NB4 (cell line): ENCODE measurements around the gene MISP.
A peak's percentile ranks its signal among the peaks of the same experiment; 100 is the strongest.

Source experiments
- DNase-seq: peaks from one replicate; pipeline ENCODE4 v3.0.0; 2010; ENCODE audit warnings: low read depth
- H3K4me3 ChIP-seq: one replicate; pipeline ENCODE4 v1.5.1; 2011; ENCODE audit warnings: mild to moderate bottlenecking, low read depth, low read length, moderate library complexity
- MYC ChIP-seq: IDR thresholded peaks from 2 replicates; pipeline ENCODE4 v1.6.1; 2011; ENCODE audit warnings: low read depth, low read length
- POLR2A ChIP-seq: IDR thresholded peaks from 2 replicates; pipeline ENCODE4 v1.6.1; 2011; ENCODE audit warnings: mild to moderate bottlenecking; ENCODE audit not compliant: insufficient read length; ENCODE audit errors: extremely low read depth
- TF ChIP-seq, protein P1 (sequence below): IDR thresholded peaks from 2 replicates; pipeline ENCODE4 v1.6.1; 2011; ENCODE audit warnings: low read depth, low read length
- TF ChIP-seq, protein P2 (sequence below): IDR thresholded peaks from one replicate; pipeline ENCODE4 v1.5.1; 2012; ENCODE audit warnings: low read depth, low read length

Gene MISP

DNA sequence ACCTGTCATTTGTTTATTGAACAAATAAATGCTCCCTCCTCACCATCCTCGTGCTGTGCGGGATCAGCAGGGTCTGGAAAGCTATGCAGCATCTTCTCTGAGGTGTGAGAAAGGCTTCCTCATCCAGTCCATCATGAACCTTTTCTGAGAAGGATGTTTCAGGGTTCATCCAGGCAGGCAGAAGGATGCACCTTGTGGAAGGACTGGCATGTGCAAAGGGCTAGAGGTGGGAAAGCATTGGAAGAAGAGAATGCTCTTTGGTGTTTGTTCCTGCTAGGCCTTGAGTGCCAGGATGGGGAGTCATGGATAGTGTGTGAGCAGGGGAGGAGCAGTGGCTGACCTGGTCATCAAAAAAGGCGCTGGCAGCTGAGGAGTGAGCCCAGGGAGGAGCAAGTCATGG is 35.6 kb upstream of the MISP start:
- H3K4me3 ChIP-seq = no peak overlapping the region
- DNase-seq = no peak
- TF ChIP-seq MYC (no peak), POLR2A (no peak)
- TF ChIP-seq, protein P1, sequence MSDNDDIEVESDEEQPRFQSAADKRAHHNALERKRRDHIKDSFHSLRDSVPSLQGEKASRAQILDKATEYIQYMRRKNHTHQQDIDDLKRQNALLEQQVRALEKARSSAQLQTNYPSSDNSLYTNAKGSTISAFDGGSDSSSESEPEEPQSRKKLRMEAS = no peak
- TF ChIP-seq, protein P2, sequence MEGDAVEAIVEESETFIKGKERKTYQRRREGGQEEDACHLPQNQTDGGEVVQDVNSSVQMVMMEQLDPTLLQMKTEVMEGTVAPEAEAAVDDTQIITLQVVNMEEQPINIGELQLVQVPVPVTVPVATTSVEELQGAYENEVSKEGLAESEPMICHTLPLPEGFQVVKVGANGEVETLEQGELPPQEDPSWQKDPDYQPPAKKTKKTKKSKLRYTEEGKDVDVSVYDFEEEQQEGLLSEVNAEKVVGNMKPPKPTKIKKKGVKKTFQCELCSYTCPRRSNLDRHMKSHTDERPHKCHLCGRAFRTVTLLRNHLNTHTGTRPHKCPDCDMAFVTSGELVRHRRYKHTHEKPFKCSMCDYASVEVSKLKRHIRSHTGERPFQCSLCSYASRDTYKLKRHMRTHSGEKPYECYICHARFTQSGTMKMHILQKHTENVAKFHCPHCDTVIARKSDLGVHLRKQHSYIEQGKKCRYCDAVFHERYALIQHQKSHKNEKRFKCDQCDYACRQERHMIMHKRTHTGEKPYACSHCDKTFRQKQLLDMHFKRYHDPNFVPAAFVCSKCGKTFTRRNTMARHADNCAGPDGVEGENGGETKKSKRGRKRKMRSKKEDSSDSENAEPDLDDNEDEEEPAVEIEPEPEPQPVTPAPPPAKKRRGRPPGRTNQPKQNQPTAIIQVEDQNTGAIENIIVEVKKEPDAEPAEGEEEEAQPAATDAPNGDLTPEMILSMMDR = no peak

DNA sequence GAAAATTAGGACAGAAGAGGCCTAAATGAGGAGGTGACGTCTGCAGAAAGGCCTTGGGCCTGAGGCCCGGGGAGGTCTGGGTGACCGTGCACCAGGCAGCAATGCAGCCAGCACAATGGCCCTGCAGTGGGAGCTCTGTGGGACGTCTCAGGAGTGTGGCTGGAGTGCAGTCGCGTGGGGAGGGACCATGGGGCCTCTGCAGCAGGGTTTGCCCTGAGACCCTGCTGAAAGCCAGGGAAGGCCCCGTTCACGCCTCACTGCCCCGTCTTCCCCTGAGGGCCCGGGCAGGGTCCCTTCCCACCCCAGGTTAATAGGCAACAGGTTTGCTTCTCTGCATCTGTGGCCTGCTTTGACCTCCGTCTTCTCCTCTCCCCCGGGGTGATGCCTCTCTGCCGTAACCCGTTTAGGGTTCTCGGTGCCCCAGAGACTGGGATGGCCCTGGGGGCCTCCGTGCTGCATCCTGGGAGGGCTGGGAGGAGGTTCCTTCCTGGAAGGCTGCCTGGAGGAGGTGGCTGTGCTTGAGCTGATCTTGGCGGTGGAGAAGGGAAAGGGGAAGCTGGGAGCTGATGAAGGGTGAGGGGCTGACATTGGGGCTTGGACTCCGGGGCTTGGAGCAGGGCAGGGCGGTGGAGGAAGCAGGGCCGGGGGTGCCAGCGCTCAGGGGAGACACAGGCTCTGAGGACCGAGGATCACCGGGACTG is 32.5 kb upstream of the MISP start:
- no peak overlapping the region for H3K4me3 ChIP-seq
- no peak for DNase-seq
- TF ChIP-seq MYC (no peak), POLR2A (no peak)
- TF ChIP-seq, protein P1 = no peak
- TF ChIP-seq, protein P2 = no peak

- TF ChIP-seq POLR2A (no peak), MYC (no peak)
- TF ChIP-seq, protein P1 = no peak
- TF ChIP-seq, protein P2 = no peak
- no peak overlapping the region for H3K4me3 ChIP-seq
- DNase-seq = peak; percentile 45
These were observed 31.9 kb upstream of the MISP start for GRCh38 chr19:718991-719512.

DNA sequence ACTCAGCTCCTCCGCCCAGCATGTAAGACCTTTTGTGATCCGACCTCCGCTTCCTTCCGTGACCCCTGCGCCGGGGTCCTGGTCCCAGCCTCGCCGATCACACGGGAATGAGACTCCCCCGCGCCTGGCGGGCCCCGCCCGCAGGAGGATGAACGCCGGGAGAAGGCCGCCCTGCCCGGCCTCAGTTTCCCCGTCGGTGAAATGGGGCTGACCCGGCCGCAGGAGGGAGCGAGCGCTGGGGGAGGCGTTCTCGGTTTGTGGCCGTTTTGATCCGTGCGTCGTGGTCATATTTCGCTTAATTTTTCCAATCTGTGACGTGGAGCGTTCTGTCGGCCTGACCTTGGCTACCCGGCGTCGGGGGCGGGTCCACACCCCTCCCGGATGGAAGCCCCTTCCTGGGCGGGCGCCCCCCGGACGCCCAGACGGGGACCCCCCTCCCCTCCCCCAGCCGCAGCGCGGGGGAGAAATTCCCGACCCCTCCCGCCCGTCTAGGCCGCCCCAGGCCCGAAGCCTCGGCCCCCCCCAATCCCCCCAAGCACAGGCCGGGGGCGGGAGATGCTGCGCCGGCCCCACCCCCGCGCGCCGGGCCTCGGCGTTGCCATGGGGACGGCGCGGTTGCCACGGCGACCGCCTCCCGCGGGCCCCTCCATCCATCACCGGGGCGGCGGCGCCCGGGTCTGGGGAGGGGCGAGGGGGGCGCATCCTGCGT is 31.1 kb upstream of the MISP start:
- no peak for DNase-seq
- TF ChIP-seq, protein P1 = no peak
- TF ChIP-seq MYC (no peak), POLR2A (no peak)
- H3K4me3 ChIP-seq = no peak overlapping the region

GRCh38 chr19:720345-721160 is 30.4 kb upstream of the MISP start:
- H3K4me3 ChIP-seq = no peak overlapping the region
- TF ChIP-seq, protein P1 = no peak
- no peak for TF ChIP-seq MYC
- TF ChIP-seq, protein P2 = no peak
- TF ChIP-seq POLR2A = no peak
- no peak for DNase-seq
